ENCODE results near the gene ISOC1.
A peak's percentile ranks its signal among the peaks of the same experiment; 100 is the strongest.

Gene ISOC1

GRCh38 chr5:129094087-129094923 lies at the start of gene ISOC1:
TSS of gene ISOC1 (plus strand) at chr5:129094749. CDS start at chr5:129094767, 18 bp downstream.
- peak; percentile 88 for DNase-seq (ENCODE audit: low spot score)

- no peak for DNase-seq (ENCODE audit: low spot score)
These were observed 48.4 kb upstream of the ISOC1 start for GRCh38 chr5:129046151-129046550.

- no peak for DNase-seq (ENCODE audit: low spot score)
These were observed 46.0 kb upstream of the ISOC1 start for GRCh38 chr5:129048509-129048908.

GRCh38 chr5:129049126-129049799 lies 45.3 kb upstream of the ISOC1 start:
- DNase-seq (ENCODE audit: low spot score) = no peak

- DNase-seq (ENCODE audit: low spot score) = no peak
These were observed 43.3 kb upstream of the ISOC1 start for GRCh38 chr5:129051283-129051682.

GRCh38 chr5:129053438-129053837 lies 41.1 kb upstream of the ISOC1 start:
- no peak for DNase-seq (ENCODE audit: low spot score)

- DNase-seq (ENCODE audit: low spot score) = no peak
These were observed 37.2 kb upstream of the ISOC1 start for GRCh38 chr5:129057329-129057728.

- DNase-seq (ENCODE audit: low spot score) = no peak
These were observed 32.7 kb upstream of the ISOC1 start for GRCh38 chr5:129061849-129062248.

- peak; percentile 83 for DNase-seq (ENCODE audit: low spot score)
These were observed 31.0 kb upstream of the ISOC1 start for GRCh38 chr5:129063483-129064113.

GRCh38 chr5:129065721-129066120 lies 28.8 kb upstream of the ISOC1 start:
- DNase-seq (ENCODE audit: low spot score) = no peak

- no peak for DNase-seq (ENCODE audit: low spot score)
These were observed 26.8 kb upstream of the ISOC1 start for GRCh38 chr5:129067745-129068144.

GRCh38 chr5:129069292-129069691 lies 25.3 kb upstream of the ISOC1 start:
- no peak for DNase-seq (ENCODE audit: low spot score)

- DNase-seq (ENCODE audit: low spot score) = no peak
These were observed 21.4 kb upstream of the ISOC1 start for GRCh38 chr5:129073111-129073510.

- no peak for DNase-seq (ENCODE audit: low spot score)
These were observed 19.6 kb upstream of the ISOC1 start for GRCh38 chr5:129074903-129075302.

GRCh38 chr5:129077433-129078075 lies 17.0 kb upstream of the ISOC1 start:
- no peak for DNase-seq (ENCODE audit: low spot score)

- DNase-seq (ENCODE audit: low spot score) = no peak
These were observed 16.3 kb upstream of the ISOC1 start for GRCh38 chr5:129078247-129078646.

- DNase-seq (ENCODE audit: low spot score) = no peak
These were observed 15.9 kb upstream of the ISOC1 start for GRCh38 chr5:129078660-129079059.

GRCh38 chr5:129079496-129079895 lies 15.1 kb upstream of the ISOC1 start:
- DNase-seq (ENCODE audit: low spot score) = peak; percentile 28

GRCh38 chr5:129080766-129081165 lies 13.8 kb upstream of the ISOC1 start:
- no peak for DNase-seq (ENCODE audit: low spot score)

- no peak for DNase-seq (ENCODE audit: low spot score)
These were observed 12.1 kb upstream of the ISOC1 start for GRCh38 chr5:129082225-129083136.
